ENCODE data around the gene NCOA5.

GRCh38 chr20:46049815-46050214 lies 39.9 kb downstream of the NCOA5 start:
- TF ChIP-seq ZNF512 (tag; IDR thresholded peaks at IDR 0.05) (no peak), SREBF2 (CRISPR knock-in tag; IDR thresholded peaks at IDR 0.05) (no peak), CTCF (IDR thresholded peaks at IDR 0.05 in 2 of 3, conservative IDR thresholded peaks at IDR 0.05 in 1 of 3; ENCODE audit: insufficient read depth in 2 of 3, low read depth in 1 of 3, low read length in 3 of 3) (no peak), YY1 (IDR thresholded peaks at IDR 0.05; ENCODE audit: borderline replicate concordance in 1 of 3, control insufficient read depth in 1 of 3, extremely low read depth in 1 of 3, insufficient read depth in 3 of 3, insufficient read length in 1 of 3, insufficient replicate concordance in 2 of 3, low read depth in 1 of 3, low read length in 2 of 3) (no peak), HMGN3 (IDR thresholded peaks at IDR 0.05; ENCODE audit: borderline replicate concordance, extremely low read depth, insufficient read length, low read depth, low read length) (no peak), ESRRA (IDR thresholded peaks at IDR 0.05; ENCODE audit: borderline replicate concordance, low read depth) (peak; percentile 59; the same call in 1 of the 2 replicates), ZNF232 (CRISPR knock-in tag; IDR thresholded peaks at IDR 0.05) (no peak), RAD51 (IDR thresholded peaks at IDR 0.05; ENCODE audit: borderline replicate concordance, low read depth) (no peak), ARNT (IDR thresholded peaks at IDR 0.05) (no peak), PRMT5 (CRISPR knock-in tag; IDR thresholded peaks at IDR 0.05) (no peak), GATA2 (CRISPR knock-in tag; IDR thresholded peaks at IDR 0.05) (no peak), POLR2A (conservative IDR thresholded peaks at IDR 0.05) (no peak), CHD2 (IDR thresholded peaks at IDR 0.05; ENCODE audit: low read depth, low read length) (no peak)
